Subcutaneous abdominal adipose tissue (tissue), 5 donors: Measurements from ENCODE around the gene CATSPERE.
"Not testable (repeated sequence)": the region's sequence is repeated elsewhere in the genome, so short reads cannot be mapped to it uniquely, and the experiment has no call there.

Source experiments
- H3K27ac ChIP-seq: one replicate; pipeline ENCODE4 v1.7.0; 2013; ENCODE audit warnings: low read depth, mild to moderate bottlenecking, inconsistent platforms, low read length, moderate library complexity
- H3K27me3 ChIP-seq, 5 donors: one replicate each; pipeline ENCODE4 v1.7.0; 2013; ENCODE audit warnings: low read length in 5 of 5, inconsistent platforms in 1 of 5; ENCODE audit not compliant: control insufficient read depth in 5 of 5, insufficient read depth in 4 of 5
- H3K36me3 ChIP-seq, 5 donors: one replicate each; pipeline ENCODE4 v1.7.0; 2013; ENCODE audit warnings: low read length in 5 of 5; ENCODE audit not compliant: control insufficient read depth in 5 of 5, insufficient read depth in 5 of 5
- H3K4me1 ChIP-seq, 5 donors: one replicate each; pipeline ENCODE4 v1.7.0; 2013; ENCODE audit warnings: low read length in 5 of 5, mild to moderate bottlenecking in 3 of 5, moderate library complexity in 1 of 5; ENCODE audit not compliant: control insufficient read depth in 5 of 5, insufficient read depth in 5 of 5
- H3K4me3 ChIP-seq, 5 donors: one replicate each; pipeline ENCODE4 v1.7.0; 2013; ENCODE audit warnings: low read length in 5 of 5, low read depth in 1 of 5
- H3K9ac ChIP-seq, 5 donors: one replicate each; pipeline ENCODE4 v1.7.0; 2013; ENCODE audit warnings: low read length in 5 of 5, mild to moderate bottlenecking in 4 of 5, moderate library complexity in 3 of 5
- H3K9me3 ChIP-seq, 5 donors: one replicate each; pipeline ENCODE4 v1.7.0; 2013; ENCODE audit warnings: low read length in 5 of 5; ENCODE audit not compliant: control insufficient read depth in 5 of 5
- donor health status: healthy.
- donor health status: healthy.
- donor health status: healthy.
- donor health status: healthy.
- donor health status: healthy.

Gene CATSPERE

DNA sequence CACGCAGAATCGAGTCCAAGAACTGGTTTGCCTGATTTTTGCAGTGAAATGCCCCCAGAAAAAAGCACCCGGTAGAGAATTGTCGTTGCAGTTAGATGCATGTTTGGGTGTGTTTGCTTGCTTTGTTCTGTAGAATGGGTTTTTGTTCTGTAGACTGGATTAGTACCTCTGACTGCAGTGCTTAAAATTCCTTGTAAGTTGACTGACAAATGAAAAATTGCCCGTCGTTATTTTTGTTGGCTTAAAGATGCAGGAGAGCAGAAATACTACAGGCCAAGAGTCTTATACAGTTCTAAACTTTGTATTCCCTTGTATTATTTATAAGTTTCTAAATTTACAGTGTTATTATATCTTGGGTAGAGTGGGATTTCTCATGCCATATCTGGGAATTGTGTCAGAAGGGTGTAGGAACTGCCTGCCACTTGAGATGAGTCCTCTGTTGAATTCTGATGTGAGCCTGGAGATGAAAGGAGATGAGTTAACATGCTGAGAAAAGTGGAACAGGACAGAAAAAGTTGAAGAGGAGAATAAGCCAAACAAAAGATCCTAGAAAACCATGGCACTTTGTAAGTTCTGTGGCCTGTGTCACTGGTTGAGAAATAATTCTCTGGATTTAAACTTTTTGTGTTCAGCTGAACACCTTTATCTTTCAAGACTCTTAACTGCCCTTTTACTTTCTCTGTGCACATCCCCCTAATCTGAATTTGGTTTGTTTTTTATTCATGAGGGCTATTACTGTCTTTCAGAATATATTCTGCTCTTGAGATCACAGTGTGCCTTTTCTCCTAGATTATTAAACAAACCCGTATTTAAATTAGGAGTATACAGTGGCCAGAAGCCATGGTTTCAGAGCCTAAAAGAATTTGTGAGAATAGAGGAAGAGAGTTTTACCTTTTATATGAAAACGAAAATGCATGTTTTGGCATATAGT is 193.3 kb downstream of the CATSPERE start:
- H3K4me3 ChIP-seq, result peak overlapping the region; percentile 85 to 90 (median 88)
- peak overlapping the region; percentile 84 for H3K27ac ChIP-seq
- no peaks in the 10 kb centered on the region for H3K9me3 ChIP-seq
- H3K36me3 ChIP-seq, result peaks cover 0 to 3% (median 0%) of the 10 kb centered on the region in 5 donors
- H3K9ac ChIP-seq, result peak overlapping the region; percentile 75 to 96 (median 96)
- peaks cover 2 to 48% (median 44%) of the 10 kb centered on the region in 5 donors for H3K4me1 ChIP-seq
- H3K27me3 ChIP-seq, result no peaks in the 10 kb centered on the region

GRCh38 chr1:244655186-244655585 is 194.1 kb downstream of the CATSPERE start:
- peak overlapping the region in 1 of 5 donors; percentile 88 for H3K4me3 ChIP-seq
- peaks cover 2 to 50% (median 47%) of the 10 kb centered on the region in 5 donors for H3K4me1 ChIP-seq
- no peaks in the 10 kb centered on the region for H3K27me3 ChIP-seq
- H3K36me3 ChIP-seq, result peaks cover 0 to 3% (median 0%) of the 10 kb centered on the region in 5 donors
- no peaks in the 10 kb centered on the region for H3K9me3 ChIP-seq
- H3K27ac ChIP-seq, result no peak overlapping the region
- H3K9ac ChIP-seq, result no peak overlapping the region

- Histone ChIP-seq H3K27me3 (no peaks in the 10 kb centered on the region), H3K9ac (no peak overlapping the region), H3K4me3 (no peak overlapping the region), H3K4me1 (peaks cover 2 to 43% (median 39%) of the 10 kb centered on the region in 5 donors), H3K36me3 (peaks cover 0 to 3% (median 0%) of the 10 kb centered on the region in 5 donors), H3K9me3 (no peaks in the 10 kb centered on the region), H3K27ac (no peak overlapping the region)
Observed at GRCh38 chr1:244657421-244657820, 196.3 kb downstream of the CATSPERE start.

DNA sequence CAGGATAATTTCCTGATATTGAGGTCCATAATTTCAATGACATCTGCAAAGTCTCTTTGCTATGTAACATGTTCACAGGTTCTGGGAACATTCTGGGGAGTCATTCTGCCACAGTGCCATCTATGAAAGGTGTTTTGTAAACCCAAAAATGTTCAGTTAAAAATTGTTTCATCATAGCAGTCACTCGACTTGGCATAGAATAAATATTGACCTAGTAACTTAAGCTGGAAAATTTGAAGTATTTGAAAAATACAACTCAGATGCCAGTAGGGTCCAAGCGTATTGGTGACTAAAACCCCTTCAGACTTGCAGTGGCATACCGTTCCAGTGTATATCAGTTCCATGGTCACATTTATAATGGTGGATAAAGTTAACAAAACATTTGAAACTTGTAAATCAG is 198.6 kb downstream of the CATSPERE start:
- no peak overlapping the region for H3K4me3 ChIP-seq
- H3K9ac ChIP-seq, result peak overlapping the region in 1 of 5 donors; percentile 6
- H3K36me3 ChIP-seq, result peaks cover 0 to 3% (median 0%) of the 10 kb centered on the region in 5 donors
- H3K4me1 ChIP-seq, result peaks cover under 1 to 35% (median 27%) of the 10 kb centered on the region in 5 donors
- H3K9me3 ChIP-seq, result no peaks in the 10 kb centered on the region
- H3K27me3 ChIP-seq, result no peaks in the 10 kb centered on the region
- H3K27ac ChIP-seq, result no peak overlapping the region

DNA sequence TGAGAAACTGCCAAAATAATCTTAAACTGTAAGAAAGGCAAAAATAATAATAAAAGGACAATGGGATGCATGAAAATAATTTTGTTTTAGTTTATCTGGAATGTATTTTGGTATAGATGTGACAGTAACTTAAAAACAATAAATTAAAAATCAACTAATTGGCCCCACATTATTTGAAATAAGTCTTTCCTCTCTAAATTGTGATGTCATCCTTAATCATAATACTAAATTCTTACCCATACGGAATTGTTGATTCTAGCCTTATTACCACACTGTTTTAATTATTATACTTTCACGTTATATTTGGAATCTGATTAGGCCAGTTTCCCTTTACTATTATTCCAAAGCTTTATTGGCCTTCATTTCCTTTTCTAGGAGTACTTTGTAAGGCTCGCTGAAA is 199.5 kb downstream of the CATSPERE start:
- H3K9me3 ChIP-seq, result no peaks in the 10 kb centered on the region
- peaks cover 0 to 3% (median 0%) of the 10 kb centered on the region in 5 donors for H3K36me3 ChIP-seq
- no peak overlapping the region for H3K27ac ChIP-seq
- H3K9ac ChIP-seq, result no peak overlapping the region
- no peak overlapping the region for H3K4me3 ChIP-seq
- peaks cover 0 to 33% (median 24%) of the 10 kb centered on the region in 5 donors for H3K4me1 ChIP-seq
- no peaks in the 10 kb centered on the region for H3K27me3 ChIP-seq

GRCh38 chr1:244661569-244662312 is 200.7 kb downstream of the CATSPERE start:
- peaks cover 0 to 39% (median 23%) of the 10 kb centered on the region in 5 donors for H3K4me1 ChIP-seq
- H3K27me3 ChIP-seq, H3K9me3 ChIP-seq, H3K4me3 ChIP-seq, H3K27ac ChIP-seq, H3K9ac ChIP-seq, H3K36me3 ChIP-seq: not testable (repeated sequence)

GRCh38 chr1:244662599-244662998 is 201.5 kb downstream of the CATSPERE start:
- H3K36me3 ChIP-seq, result peaks cover 0 to 3% (median 0%) of the 10 kb centered on the region in 5 donors
- H3K4me1 ChIP-seq, result peaks cover 0 to 37% (median 23%) of the 10 kb centered on the region in 5 donors
- H3K27ac ChIP-seq, result no peak overlapping the region
- no peak overlapping the region for H3K9ac ChIP-seq
- H3K4me3 ChIP-seq, result no peak overlapping the region
- no peaks in the 10 kb centered on the region for H3K9me3 ChIP-seq
- no peaks in the 10 kb centered on the region for H3K27me3 ChIP-seq

- no peaks in the 10 kb centered on the region for H3K9me3 ChIP-seq
- no peak overlapping the region for H3K9ac ChIP-seq
- no peak overlapping the region for H3K4me3 ChIP-seq
- no peaks in the 10 kb centered on the region for H3K36me3 ChIP-seq
- H3K27me3 ChIP-seq, result no peaks in the 10 kb centered on the region
- peaks cover 0 to 30% (median 15%) of the 10 kb centered on the region in 5 donors for H3K4me1 ChIP-seq
- H3K27ac ChIP-seq, result no peak overlapping the region
Observed at GRCh38 chr1:244664353-244664752, 203.3 kb downstream of the CATSPERE start.

- H3K4me1 ChIP-seq, result peaks cover 0 to 24% (median 13%) of the 10 kb centered on the region in 5 donors
- H3K27ac ChIP-seq, result no peak overlapping the region
- H3K9me3 ChIP-seq, result no peaks in the 10 kb centered on the region
- peaks cover 0 to 5% (median 0%) of the 10 kb centered on the region in 5 donors for H3K36me3 ChIP-seq
- H3K4me3 ChIP-seq, result no peak overlapping the region
- no peaks in the 10 kb centered on the region for H3K27me3 ChIP-seq
- H3K9ac ChIP-seq, result peak overlapping the region in 3 of 5 donors; percentile 12 to 56 (median 17)
Observed at GRCh38 chr1:244665771-244666217, 204.7 kb downstream of the CATSPERE start.
